GM12892 (cell line): ENCODE results near the gene PRSS22.

Experiments
- POLR2A ChIP-seq: IDR thresholded peaks from 2 replicates; pipeline ENCODE4 v1.6.1; 2011; ENCODE audit warnings: low read depth, low read length, control low read depth
- POLR2AphosphoS5 ChIP-seq: IDR thresholded peaks from 2 replicates; pipeline ENCODE4 v1.6.1; 2011; ENCODE audit warnings: low read depth, low read length, control low read depth
- TAF1 ChIP-seq: IDR thresholded peaks from 2 replicates; pipeline ENCODE4 v1.6.1; 2011; ENCODE audit warnings: low read depth, mild to moderate bottlenecking, control low read depth, low read length, borderline replicate concordance

DNA sequence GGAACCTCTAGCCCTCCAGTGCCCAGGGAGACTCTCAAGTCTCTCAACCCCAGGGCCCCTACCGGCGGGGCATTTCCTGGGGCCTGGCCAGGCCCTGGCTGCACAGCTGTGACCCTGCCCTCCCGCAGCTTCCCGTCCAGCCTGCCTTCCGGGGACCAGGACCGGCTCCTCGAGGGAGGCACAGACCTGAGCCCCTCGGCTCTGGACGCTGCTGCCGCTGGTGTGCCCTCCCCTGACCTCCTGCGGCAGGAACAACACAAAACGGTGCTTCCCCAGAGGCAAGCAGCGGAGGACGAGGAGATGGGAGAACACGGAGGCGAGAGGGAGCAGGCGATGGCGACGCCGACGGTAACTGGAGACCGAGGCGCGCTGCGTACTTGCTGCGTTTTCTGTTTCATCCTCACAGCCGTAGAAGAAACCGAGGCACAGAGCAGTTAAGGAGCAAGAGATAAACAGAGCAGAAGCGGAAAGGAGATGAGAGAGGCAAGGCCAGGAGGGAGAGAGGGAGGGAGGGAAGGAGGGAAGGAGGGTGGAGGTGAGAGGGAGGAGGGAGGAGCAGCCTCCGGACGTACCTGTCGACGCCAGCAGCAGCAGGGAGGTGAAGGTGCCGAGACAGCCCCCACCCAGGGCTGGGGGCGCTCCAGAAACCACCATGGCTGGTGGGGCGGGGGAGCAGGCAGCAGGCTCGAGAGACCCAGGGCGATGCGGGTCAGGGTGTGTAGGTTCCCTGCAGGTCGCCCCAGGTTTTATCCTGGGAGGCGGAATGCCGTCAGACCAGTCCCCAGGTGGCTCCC is at the start of gene PRSS22:
- TF ChIP-seq POLR2A (no peak), TAF1 (no peak), POLR2AphosphoS5 (no peak)
